Testis (tissue), 2 donors: ENCODE results near the gene CRABP2.

Source experiments
- CTCF ChIP-seq, 3 experiments: fragments of 450-650 bp in 2 of 3; fragments of 200-600 bp in 1 of 3; sonication (generic) in 1 of 3; IDR thresholded peaks; one replicate each; pipeline ENCODE4 v1.5.1; 2016 to 2019; ENCODE audit warnings: antibody characterized with exemption in 3 of 3, mild to moderate bottlenecking in 2 of 3, moderate library complexity in 1 of 3
- POLR2A ChIP-seq: fragments of 450-650 bp; IDR thresholded peaks from one replicate; pipeline ENCODE4 v1.6.1; 2017; ENCODE audit warnings: antibody characterized with exemption, mild to moderate bottlenecking, moderate library complexity

GRCh38 chr1:156694690-156694962 lies 10.8 kb downstream of the CRABP2 start:
- TF ChIP-seq CTCF (IDR thresholded peaks at IDR 0.05) = no peak
- no peak for TF ChIP-seq POLR2A
